Neural cell (in vitro differentiated cells): ENCODE results near the gene LGALSL.

Source experiments
- EZH2 ChIP-seq: fragments of 200-600, 300-800 bp; shearing (Covaris generic), sonication (generic); IDR thresholded peaks from 2 replicates; pipeline ENCODE4 v1.6.1; 2014; ENCODE audit warnings: antibody characterized with exemption, low read length, borderline replicate concordance, mild to moderate bottlenecking; ENCODE audit not compliant: insufficient read depth, poor library complexity, severe bottlenecking
- POLR2AphosphoS5 ChIP-seq: IDR thresholded peaks from 2 replicates; pipeline ENCODE4 v1.6.1; 2012
- TAF1 ChIP-seq: IDR thresholded peaks from 2 replicates; pipeline ENCODE4 v1.6.1; 2012; ENCODE audit warnings: low read depth

DNA sequence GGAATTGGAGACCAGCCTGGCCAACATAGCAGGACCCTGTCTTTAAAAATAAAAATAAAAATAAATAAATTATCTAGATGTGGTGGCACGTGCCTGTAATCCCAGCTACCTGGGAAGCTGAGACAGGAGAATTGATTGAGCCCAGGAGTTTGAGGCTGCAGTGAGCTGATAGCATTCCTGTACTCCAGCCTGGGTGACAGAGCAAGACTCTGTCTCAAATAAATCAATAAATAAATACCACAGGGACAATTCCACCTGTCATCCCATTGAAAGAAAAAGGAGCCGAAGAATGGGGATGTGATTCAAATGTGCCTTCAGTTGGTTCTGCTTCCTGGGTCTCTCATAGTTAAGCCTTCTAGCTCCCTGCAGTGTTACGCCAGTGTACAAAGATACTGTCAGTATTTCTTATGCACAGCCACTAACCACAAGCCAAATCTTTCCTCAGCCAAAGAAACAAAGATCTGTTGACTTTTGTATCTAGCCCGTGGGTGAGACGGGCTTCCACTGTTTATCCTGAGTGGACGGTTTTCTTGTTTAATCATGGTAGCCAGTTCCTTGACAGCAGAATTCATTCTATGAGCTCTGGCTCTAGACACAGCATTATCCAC is 12.6 kb downstream of the LGALSL start:
- TF ChIP-seq EZH2 (no peak), TAF1 (no peak), POLR2AphosphoS5 (no peak)
